HepG2 (cell line): Measurements from ENCODE around the gene KLC4. TPM values are rescaled to one million over a fixed set of nuclear protein-coding genes. Genes with fewer than 3 reads are reported as not detected.

ENCODE experiments used
- BCL6 ChIP-seq: IDR thresholded peaks from 2 replicates; pipeline ENCODE4 v1.6.1; 2016; ENCODE audit warnings: missing genetic modification reagents, missing compliant biosample characterization
- BRD4 ChIP-seq: sonication (generic); formaldehyde crosslinking; IDR thresholded peaks from 2 replicates; pipeline ENCODE4 v1.4.0; 2020; ENCODE audit warnings: missing genetic modification reagents
- ISX ChIP-seq: sonication (generic); formaldehyde crosslinking; conservative IDR thresholded peaks from 2 replicates; pipeline ENCODE4 v1.5.0; 2020; ENCODE audit warnings: missing genetic modification reagents
- JUND ChIP-seq: sonication (generic); formaldehyde crosslinking; IDR thresholded peaks from 2 replicates; pipeline ENCODE4 v1.8.0; 2022; ENCODE audit warnings: mild to moderate bottlenecking, missing genetic modification reagents
- MAF1 ChIP-seq: sonication (generic); formaldehyde crosslinking; IDR thresholded peaks from 2 replicates; pipeline ENCODE4 v1.5.0; 2020; ENCODE audit warnings: missing genetic modification reagents, borderline replicate concordance
- PAX8 ChIP-seq: sonication (generic); formaldehyde crosslinking; IDR thresholded peaks from 2 replicates; pipeline ENCODE4 v1.8.0; 2022; ENCODE audit warnings: mild to moderate bottlenecking, missing genetic modification reagents, borderline replicate concordance
- PLRG1 ChIP-seq: fragments of 450-650 bp; conservative IDR thresholded peaks from 2 replicates; pipeline ENCODE4 v1.6.1; 2016
- SP1 ChIP-seq, 2 experiments: fragments of 450-650 bp in 1 of 2; sonication (generic) in 1 of 2; formaldehyde crosslinking in 1 of 2; IDR thresholded peaks; 2 replicates each; pipeline versions ENCODE4 v1.4.0 to v1.6.1; 2016 to 2020; ENCODE audit warnings: missing genetic modification reagents in 1 of 2
- TSC22D2 ChIP-seq: sonication (generic); formaldehyde crosslinking; IDR thresholded peaks from 2 replicates; pipeline ENCODE4 v1.5.1; 2020; ENCODE audit warnings: missing genetic modification reagents, mild to moderate bottlenecking, borderline replicate concordance
- ZBTB8A ChIP-seq: sonication (generic); formaldehyde crosslinking; IDR thresholded peaks from 2 replicates; pipeline ENCODE4 v1.4.0; 2020; ENCODE audit warnings: mild to moderate bottlenecking, low read depth, missing genetic modification reagents, borderline replicate concordance
- ZNF33B ChIP-seq: sonication (generic); formaldehyde crosslinking; IDR thresholded peaks from 2 replicates; pipeline ENCODE4 v1.5.1; 2020; ENCODE audit warnings: mild to moderate bottlenecking, missing genetic modification reagents
- ZNF563 ChIP-seq: sonication (generic); formaldehyde crosslinking; IDR thresholded peaks from 2 replicates; pipeline ENCODE4 v1.8.0; 2022; ENCODE audit warnings: mild to moderate bottlenecking, moderate library complexity, missing genetic modification reagents
- ZNF619 ChIP-seq: sonication (generic); formaldehyde crosslinking; IDR thresholded peaks from 2 replicates; pipeline ENCODE4 v1.4.0; 2020; ENCODE audit warnings: mild to moderate bottlenecking, missing genetic modification reagents
- ZNF670 ChIP-seq: sonication (generic); formaldehyde crosslinking; IDR thresholded peaks from 2 replicates; pipeline ENCODE4 v1.8.0; 2022; ENCODE audit warnings: mild to moderate bottlenecking, missing genetic modification reagents, borderline replicate concordance
- ZNF724P ChIP-seq: sonication (generic); formaldehyde crosslinking; IDR thresholded peaks from 2 replicates; pipeline ENCODE4 v1.8.0; 2022; ENCODE audit warnings: missing genetic modification reagents, borderline replicate concordance
- ZNF83 ChIP-seq: sonication (generic); formaldehyde crosslinking; IDR thresholded peaks from 2 replicates; pipeline ENCODE4 v1.4.0; 2020; ENCODE audit warnings: missing genetic modification reagents, mild to moderate bottlenecking, borderline replicate concordance
- polyA plus RNA-seq, 8 experiments: library from polyadenylated mRNA; depleted of rRNA in 3 of 8; stranded (reverse) in 7 of 8; unstranded in 1 of 8; fragments of >200 nt; fragmentation: Illumina TruSeq in 4 of 8; extraction: Trizol in 4 of 8; gene quantifications; 2 replicates each; pipeline versions ENCODE4 v1.2.1 to v1.2.3, GENCODE V29; 2011 to 2016; ENCODE audit warnings: low read depth in 4 of 8, missing spikeins in 1 of 8, mixed read lengths in 1 of 8; ENCODE audit not compliant: insufficient read depth in 1 of 8
- total RNA-seq, 5 experiments: library from RNA; depleted of rRNA; stranded (reverse); fragments of >200 nt; fragmentation: Illumina TruSeq; extraction: Trizol; gene quantifications; 2 replicates each; pipeline ENCODE4 v1.2.3, GENCODE V29; 2016; ENCODE audit warnings: low read depth in 1 of 5
- TF ChIP-seq, protein P1 (sequence below): sonication (generic); formaldehyde crosslinking; IDR thresholded peaks from 2 replicates; pipeline ENCODE4 v1.8.1; 2023; ENCODE audit warnings: mild to moderate bottlenecking, missing genetic modification reagents, borderline replicate concordance
- TF ChIP-seq, protein P2 (sequence below): sonication (generic); formaldehyde crosslinking; IDR thresholded peaks from 2 replicates; pipeline ENCODE4 v1.9.0; 2021; ENCODE audit warnings: missing genetic modification reagents, borderline replicate concordance
- TF ChIP-seq, protein P3 (sequence below): IDR thresholded peaks from 2 replicates; pipeline ENCODE4 v1.6.1; 2016; ENCODE audit warnings: missing compliant biosample characterization, missing genetic modification reagents, borderline replicate concordance
- TF ChIP-seq, protein P4 (sequence below): sonication (generic); formaldehyde crosslinking; IDR thresholded peaks from 2 replicates; pipeline ENCODE4 v1.8.0; 2022; ENCODE audit warnings: low read depth, missing genetic modification reagents

KLC4 gene
- total and polyA plus RNA-seq, 2 of the 13 experiments (the other 11 are each of a cell fraction or from before 2014, with no cell fraction given), result 45.4 to 70.4 TPM

DNA sequence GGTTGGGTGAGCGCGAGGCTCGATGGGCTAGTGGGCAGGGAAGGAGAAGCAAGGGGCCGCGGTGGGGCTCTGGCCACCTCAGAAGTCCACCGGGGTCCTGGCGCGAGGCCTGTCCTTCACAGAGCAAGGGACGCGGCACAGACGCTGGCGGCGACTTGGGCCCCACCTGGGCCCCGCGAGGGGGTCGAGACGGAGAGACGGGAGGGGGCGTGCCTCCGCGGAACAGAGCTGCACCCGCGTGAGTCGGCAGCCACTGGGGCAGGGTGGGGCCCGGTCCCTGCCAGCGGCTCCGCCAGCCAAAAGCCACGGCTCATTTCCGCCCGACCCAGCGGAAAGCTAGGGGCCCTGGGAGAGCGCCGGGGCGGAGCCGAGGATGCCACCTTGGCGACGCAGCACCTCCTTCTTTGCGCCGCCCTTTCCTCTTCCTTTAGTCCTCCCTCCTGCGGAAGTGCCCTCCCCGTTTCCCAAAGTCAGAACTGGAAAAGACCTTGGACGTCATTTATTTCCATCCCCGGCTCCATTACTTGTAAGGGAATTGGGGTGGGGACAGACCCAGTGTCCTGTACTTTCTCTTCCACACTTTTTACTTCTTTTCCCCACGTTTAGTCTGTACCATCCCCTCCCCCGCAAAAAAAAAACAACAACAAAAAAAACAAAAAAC is 5.8 kb upstream of the KLC4 start, which contains the start of gene CUL7 (continued):
- TF ChIP-seq ZNF83, result peak; percentile 51
- TF ChIP-seq, protein P1, sequence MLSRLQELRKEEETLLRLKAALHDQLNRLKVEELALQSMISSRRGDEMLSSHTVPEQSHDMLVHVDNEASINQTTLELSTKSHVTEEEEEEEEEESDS (CRISPR knock-in tag), result no peak
- peak; percentile 58; the same call in 1 of the 2 replicates for TF ChIP-seq MAF1 (CRISPR knock-in tag)
- TF ChIP-seq ZNF33B (CRISPR knock-in tag), result no peak
- TF ChIP-seq ZBTB8A (CRISPR knock-in tag), result peak; percentile 47; the same call in 1 of the 2 replicates
- TF ChIP-seq, protein P2, sequence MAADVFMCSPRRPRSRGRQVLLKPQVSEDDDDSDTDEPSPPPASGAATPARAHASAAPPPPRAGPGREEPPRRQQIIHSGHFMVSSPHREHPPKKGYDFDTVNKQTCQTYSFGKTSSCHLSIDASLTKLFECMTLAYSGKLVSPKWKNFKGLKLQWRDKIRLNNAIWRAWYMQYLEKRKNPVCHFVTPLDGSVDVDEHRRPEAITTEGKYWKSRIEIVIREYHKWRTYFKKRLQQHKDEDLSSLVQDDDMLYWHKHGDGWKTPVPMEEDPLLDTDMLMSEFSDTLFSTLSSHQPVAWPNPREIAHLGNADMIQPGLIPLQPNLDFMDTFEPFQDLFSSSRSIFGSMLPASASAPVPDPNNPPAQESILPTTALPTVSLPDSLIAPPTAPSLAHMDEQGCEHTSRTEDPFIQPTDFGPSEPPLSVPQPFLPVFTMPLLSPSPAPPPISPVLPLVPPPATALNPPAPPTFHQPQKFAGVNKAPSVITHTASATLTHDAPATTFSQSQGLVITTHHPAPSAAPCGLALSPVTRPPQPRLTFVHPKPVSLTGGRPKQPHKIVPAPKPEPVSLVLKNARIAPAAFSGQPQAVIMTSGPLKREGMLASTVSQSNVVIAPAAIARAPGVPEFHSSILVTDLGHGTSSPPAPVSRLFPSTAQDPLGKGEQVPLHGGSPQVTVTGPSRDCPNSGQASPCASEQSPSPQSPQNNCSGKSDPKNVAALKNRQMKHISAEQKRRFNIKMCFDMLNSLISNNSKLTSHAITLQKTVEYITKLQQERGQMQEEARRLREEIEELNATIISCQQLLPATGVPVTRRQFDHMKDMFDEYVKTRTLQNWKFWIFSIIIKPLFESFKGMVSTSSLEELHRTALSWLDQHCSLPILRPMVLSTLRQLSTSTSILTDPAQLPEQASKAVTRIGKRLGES, result no peak
- TF ChIP-seq ZNF724P (CRISPR knock-in tag), result peak; percentile 85
- TF ChIP-seq PLRG1, result no peak
- TF ChIP-seq, protein P3, sequence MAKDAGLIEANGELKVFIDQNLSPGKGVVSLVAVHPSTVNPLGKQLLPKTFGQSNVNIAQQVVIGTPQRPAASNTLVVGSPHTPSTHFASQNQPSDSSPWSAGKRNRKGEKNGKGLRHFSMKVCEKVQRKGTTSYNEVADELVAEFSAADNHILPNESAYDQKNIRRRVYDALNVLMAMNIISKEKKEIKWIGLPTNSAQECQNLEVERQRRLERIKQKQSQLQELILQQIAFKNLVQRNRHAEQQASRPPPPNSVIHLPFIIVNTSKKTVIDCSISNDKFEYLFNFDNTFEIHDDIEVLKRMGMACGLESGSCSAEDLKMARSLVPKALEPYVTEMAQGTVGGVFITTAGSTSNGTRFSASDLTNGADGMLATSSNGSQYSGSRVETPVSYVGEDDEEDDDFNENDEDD, result peak; percentile 64; the same call in 1 of the 2 replicates
- peak; percentile 90 for TF ChIP-seq ZNF563
- TF ChIP-seq ISX (CRISPR knock-in tag), result 0 out of 2 replicates have a peak, but pooled peaks have one; percentile 30
- TF ChIP-seq, protein P4, sequence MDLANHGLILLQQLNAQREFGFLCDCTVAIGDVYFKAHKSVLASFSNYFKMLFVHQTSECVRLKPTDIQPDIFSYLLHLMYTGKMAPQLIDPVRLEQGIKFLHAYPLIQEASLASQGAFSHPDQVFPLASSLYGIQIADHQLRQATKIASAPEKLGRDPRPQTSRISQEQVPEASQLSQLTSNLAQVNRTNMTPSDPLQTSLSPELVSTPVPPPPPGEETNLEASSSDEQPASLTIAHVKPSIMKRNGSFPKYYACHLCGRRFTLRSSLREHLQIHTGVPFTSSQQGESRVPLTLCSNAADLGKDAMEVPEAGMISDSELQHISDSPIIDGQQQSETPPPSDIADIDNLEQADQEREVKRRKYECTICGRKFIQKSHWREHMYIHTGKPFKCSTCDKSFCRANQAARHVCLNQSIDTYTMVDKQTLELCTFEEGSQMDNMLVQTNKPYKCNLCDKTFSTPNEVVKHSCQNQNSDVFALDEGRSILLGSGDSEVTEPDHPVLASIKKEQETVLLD (CRISPR knock-in tag), result peak; percentile 59
- TF ChIP-seq JUND (CRISPR knock-in tag), result no peak
- TF ChIP-seq ZNF619, result no peak; the same call in 1 of the 2 replicates
- TF ChIP-seq BRD4, result peak; percentile 93; the same call in 1 of the 2 replicates
- no peak for TF ChIP-seq SP1 (IDR thresholded peaks at IDR 0.05)
- TF ChIP-seq SP1 (CRISPR knock-in tag; IDR thresholded peaks at IDR 0.05), result peak; percentile 82; the same call in 1 of the 2 replicates
- TF ChIP-seq BCL6, result peak; percentile 50; the same call in 1 of the 2 replicates
- TF ChIP-seq ZNF670, result peak; percentile 99
- TF ChIP-seq TSC22D2 (CRISPR knock-in tag), result peak; percentile 90; the same call in 1 of the 2 replicates
- TF ChIP-seq PAX8 (CRISPR knock-in tag), result peak; percentile 38; the same call in 1 of the 2 replicates
